Fibroblast of skin of right biceps (primary cell): Measurements from ENCODE around the gene LRRC10B.

Source experiments
- DNase-seq: peaks from one replicate; pipeline ENCODE4 v3.0.0-alpha.2; 2013

The LRRC10B gene

GRCh38 chr11:61549662-61550568 is 41.4 kb downstream of the LRRC10B start:
- no peak for DNase-seq

GRCh38 chr11:61550665-61551227 is 42.2 kb downstream of the LRRC10B start:
- DNase-seq, result no peak

DNA sequence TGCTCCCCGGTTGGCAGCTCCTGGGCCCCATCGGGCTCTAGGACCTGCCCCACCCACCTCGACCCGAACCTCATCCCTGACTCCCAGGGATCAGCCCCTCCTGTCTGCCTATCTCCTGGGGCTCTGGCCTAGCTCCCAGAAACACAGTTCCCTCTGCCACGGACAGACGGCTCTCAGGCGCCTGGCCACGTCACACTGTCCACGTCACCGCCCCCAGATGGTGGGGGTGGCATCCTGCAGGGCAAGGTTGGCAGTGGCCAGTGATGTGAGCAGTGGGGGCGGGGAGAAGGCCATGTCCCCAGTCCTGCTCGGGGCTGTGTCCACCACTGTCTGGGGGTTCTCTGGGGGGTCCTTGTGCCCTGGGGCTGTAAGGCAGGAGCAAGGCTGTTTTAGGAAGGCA is 43.1 kb downstream of the LRRC10B start:
- DNase-seq, result no peak

- DNase-seq, result no peak
These were observed 43.6 kb downstream of the LRRC10B start for GRCh38 chr11:61552108-61552635.

DNA sequence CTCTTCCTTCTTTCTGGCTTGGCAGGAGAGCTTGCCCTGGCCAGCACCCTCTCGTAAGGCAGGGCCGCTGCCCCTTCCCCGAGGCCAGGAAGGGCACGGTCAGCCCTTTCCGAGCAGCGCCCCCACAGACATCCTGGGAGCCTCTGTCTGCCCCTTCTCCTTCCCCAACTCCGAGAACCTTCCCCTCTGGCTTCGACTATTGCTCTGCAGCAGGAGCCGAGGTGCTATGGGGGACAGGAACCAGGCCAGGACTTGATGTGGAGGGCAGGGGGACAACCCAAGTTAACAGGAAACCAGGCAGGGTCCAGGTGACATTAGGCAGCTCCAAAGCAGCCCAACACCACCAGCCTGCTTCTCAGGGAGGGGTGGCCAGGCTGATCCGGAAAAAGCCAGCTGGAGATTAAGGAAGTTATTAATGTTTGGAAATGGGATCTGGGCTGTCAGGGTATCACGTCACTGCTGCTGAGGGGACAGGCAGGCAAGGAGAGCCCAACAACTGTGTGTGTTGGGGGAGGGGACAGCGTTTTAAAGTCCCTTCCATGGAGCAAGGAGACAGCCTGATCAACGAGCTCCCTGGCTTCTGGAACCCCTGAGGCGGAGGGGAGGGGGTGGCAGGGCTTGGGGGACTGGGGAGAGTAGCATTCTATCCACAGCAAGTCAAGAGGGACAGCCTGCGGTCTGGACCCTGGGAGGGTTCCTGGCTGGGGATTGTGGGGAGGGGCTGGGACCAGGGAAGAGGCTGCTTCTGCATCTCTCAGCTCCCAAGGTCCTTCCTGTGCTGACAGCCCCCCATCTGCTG is 45.0 kb downstream of the LRRC10B start:
- no peak for DNase-seq

DNA sequence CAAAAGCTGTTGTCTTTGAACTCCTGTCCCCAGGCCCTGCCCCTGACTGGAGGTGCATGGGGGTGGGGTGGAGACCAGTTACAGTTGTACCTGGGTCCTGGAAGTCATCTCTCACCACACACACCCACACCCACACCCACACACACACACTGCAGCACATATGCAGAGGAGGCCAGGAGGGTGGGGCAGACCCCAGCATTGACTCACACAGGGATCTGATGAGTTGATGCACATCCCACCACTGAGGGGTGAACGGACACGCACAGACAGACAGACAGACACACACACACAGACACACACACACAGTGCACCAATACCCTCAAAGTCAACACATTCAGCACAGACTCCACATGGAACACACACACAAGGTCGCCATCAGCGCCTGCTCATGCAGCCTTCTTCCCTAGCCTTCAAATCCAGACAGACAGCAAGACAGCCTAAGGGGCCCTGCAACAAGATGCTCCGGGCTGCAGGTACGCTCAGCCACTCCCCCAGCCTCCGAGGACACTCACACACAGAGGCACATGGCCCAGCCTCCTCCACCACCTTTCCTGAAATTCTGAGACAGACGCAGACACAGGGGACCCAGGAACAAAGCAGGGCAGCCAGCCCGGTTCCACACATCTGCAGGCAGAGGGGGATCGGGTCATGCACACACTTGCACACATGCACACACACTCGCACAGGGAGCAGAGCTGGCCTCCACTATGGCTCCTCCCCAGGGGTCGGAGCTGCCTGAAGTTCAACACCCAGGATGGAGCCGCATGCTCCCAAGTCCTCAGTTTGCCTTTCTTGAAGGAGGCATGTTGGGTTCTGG is 45.8 kb downstream of the LRRC10B start:
- DNase-seq, result no peak

DNA sequence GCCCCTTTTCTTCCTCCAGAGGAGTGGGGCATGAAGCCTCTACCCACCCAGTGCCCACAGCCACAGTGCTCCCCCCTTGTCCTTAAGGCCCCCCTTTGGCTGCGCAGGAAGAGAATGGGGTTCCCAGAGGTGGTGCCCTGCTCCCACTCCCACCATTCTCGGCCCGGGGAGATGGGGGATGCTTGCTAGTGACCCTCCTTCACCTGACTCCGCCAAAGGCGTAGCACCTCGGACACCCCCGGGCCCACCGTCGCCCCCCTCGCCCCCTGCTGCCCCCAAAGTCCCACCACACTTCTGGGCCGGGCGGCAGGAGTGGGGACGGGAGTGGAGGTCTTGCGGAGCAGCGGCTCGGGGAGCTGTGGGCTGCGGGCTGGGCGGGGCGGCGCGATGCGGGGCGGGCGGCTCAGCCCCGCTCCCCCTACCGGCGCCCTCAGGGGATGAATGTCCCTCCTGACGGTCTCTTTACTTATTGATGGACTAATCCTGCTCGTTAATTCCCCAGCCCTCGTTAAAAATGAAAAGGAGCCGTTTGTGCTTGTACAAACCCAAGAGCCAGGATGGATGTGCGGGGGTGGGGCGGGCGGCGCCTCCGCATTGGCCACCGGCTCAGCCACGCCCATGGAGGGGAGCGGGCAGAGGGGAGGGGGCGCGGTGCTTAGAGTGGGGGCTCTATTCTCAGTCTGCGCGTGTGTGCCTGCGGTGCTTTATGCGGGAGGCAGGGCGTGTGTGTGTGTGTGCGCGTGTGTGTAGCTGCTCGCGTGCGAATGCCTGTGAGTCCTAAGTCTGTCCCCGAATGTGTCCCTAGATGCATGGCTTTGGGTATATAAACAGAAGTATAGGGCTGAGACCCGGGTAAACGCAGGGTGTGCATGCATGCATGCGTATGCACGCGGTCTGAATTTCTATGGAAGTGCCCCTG is 46.8 kb downstream of the LRRC10B start:
- DNase-seq, result no peak

GRCh38 chr11:61555978-61556377 is 47.4 kb downstream of the LRRC10B start:
- DNase-seq, result no peak

- DNase-seq, result no peak
These were observed 48.1 kb downstream of the LRRC10B start for GRCh38 chr11:61556621-61557020.
